ENCODE measurements around the gene XBP1.

XBP1 gene

DNA sequence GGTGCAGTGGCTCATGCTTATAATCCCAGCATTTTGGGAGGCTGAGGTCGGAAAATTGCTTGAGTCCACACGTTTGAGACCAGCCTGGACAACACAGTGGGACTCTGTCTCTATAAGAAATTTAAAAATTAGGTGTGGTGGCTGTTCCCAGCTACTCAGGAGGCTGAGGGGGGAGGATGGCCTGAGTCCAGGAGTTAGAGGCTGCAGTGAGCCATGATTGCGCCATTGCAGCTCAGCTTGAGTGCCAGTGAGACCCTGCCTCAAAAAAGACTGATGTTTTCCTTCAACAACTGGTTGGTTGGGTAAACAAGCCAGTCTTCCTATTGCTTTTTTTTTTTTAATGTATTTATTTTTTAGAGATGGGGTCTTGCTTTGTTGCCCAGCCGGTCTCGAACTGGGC, 9.2 kb downstream of the XBP1 start:
- Histone ChIP-seq H3F3A (ENCODE audit: low read depth) (peaks cover 31% of the 10 kb centered on the region), H2AFZ (ENCODE audit: low read length) (no peak overlapping the region), H3K9me3 (ENCODE audit: insufficient read depth, low read depth, low read length) (no peaks in the 10 kb centered on the region), H3K9me2 (replicated peaks; ENCODE audit: low read depth, low read length) (no peaks in the 10 kb centered on the region), H4K20me1 (ENCODE audit: insufficient read depth, low read length, poor library complexity, severe bottlenecking) (peaks cover 22% of the 10 kb centered on the region), H3K4me2 (ENCODE audit: low read depth, low read length, poor library complexity, severe bottlenecking) (peak overlapping the region; percentile 64), H3K4me3 (ENCODE audit: low read length, poor library complexity, severe bottlenecking) (no peak overlapping the region), H3K4me1 (ENCODE audit: insufficient read depth, low read length, poor library complexity, severe bottlenecking) (peaks cover 50% of the 10 kb centered on the region), H3K79me2 (ENCODE audit: insufficient read depth, low read length) (peaks cover 45% of the 10 kb centered on the region), H3K36me3 (ENCODE audit: insufficient read depth, low read length) (peaks cover 52% of the 10 kb centered on the region), H3K9ac (ENCODE audit: low read depth, low read length, poor library complexity, severe bottlenecking) (no peak overlapping the region), H3K27me3 (ENCODE audit: insufficient read depth, low read length, poor library complexity, severe bottlenecking) (no peaks in the 10 kb centered on the region)
- TF ChIP-seq, protein P1, sequence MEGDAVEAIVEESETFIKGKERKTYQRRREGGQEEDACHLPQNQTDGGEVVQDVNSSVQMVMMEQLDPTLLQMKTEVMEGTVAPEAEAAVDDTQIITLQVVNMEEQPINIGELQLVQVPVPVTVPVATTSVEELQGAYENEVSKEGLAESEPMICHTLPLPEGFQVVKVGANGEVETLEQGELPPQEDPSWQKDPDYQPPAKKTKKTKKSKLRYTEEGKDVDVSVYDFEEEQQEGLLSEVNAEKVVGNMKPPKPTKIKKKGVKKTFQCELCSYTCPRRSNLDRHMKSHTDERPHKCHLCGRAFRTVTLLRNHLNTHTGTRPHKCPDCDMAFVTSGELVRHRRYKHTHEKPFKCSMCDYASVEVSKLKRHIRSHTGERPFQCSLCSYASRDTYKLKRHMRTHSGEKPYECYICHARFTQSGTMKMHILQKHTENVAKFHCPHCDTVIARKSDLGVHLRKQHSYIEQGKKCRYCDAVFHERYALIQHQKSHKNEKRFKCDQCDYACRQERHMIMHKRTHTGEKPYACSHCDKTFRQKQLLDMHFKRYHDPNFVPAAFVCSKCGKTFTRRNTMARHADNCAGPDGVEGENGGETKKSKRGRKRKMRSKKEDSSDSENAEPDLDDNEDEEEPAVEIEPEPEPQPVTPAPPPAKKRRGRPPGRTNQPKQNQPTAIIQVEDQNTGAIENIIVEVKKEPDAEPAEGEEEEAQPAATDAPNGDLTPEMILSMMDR (conservative IDR thresholded peaks at IDR 0.05; ENCODE audit: low read length): no peak
- TF ChIP-seq EZH2phosphoT487 (IDR thresholded peaks at IDR 0.05; ENCODE audit: borderline replicate concordance): no peak

DNA sequence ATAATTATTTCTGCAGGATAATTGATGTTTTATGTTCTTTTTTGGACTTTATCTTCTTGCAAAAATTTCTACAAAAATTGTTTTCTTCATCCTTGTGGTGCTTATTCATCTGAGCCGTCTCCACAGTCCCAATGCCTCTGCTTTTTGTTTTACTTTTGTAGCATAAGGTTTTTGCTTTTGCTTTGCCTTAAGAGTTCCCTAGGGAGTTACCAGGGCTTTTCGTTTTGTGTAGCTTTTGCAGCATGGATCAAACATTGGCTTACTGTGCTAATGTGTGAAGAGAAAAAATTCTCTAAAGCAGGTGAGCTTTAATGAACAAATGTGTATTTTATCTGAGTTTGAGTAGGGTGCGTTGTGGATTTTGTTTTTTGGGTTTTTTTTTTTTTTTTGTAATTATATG, 11.8 kb downstream of the XBP1 start:
- H4K20me1 ChIP-seq (ENCODE audit: insufficient read depth, low read length, poor library complexity, severe bottlenecking): peaks cover 5% of the 10 kb centered on the region
- no peaks in the 10 kb centered on the region for H3K27me3 ChIP-seq (ENCODE audit: insufficient read depth, low read length, poor library complexity, severe bottlenecking)
- H3K9me3 ChIP-seq (ENCODE audit: insufficient read depth, low read depth, low read length): no peaks in the 10 kb centered on the region
- no peak for TF ChIP-seq EZH2phosphoT487 (IDR thresholded peaks at IDR 0.05; ENCODE audit: borderline replicate concordance)
- TF ChIP-seq, protein P1 (conservative IDR thresholded peaks at IDR 0.05; ENCODE audit: low read length): no peak
- H3K79me2 ChIP-seq (ENCODE audit: insufficient read depth, low read length): peaks cover 35% of the 10 kb centered on the region
- peaks cover 32% of the 10 kb centered on the region for H3K4me1 ChIP-seq (ENCODE audit: insufficient read depth, low read length, poor library complexity, severe bottlenecking)
- H3K9me2 ChIP-seq (replicated peaks; ENCODE audit: low read depth, low read length): no peaks in the 10 kb centered on the region
- H2AFZ ChIP-seq (ENCODE audit: low read length): no peak overlapping the region
- peaks cover 53% of the 10 kb centered on the region for H3K36me3 ChIP-seq (ENCODE audit: insufficient read depth, low read length)
- peaks cover 12% of the 10 kb centered on the region for H3F3A ChIP-seq (ENCODE audit: low read depth)
- no peak overlapping the region for H3K4me2 ChIP-seq (ENCODE audit: low read depth, low read length, poor library complexity, severe bottlenecking)
- H3K9ac ChIP-seq (ENCODE audit: low read depth, low read length, poor library complexity, severe bottlenecking): no peak overlapping the region
- no peak overlapping the region for H3K4me3 ChIP-seq (ENCODE audit: low read length, poor library complexity, severe bottlenecking)

DNA sequence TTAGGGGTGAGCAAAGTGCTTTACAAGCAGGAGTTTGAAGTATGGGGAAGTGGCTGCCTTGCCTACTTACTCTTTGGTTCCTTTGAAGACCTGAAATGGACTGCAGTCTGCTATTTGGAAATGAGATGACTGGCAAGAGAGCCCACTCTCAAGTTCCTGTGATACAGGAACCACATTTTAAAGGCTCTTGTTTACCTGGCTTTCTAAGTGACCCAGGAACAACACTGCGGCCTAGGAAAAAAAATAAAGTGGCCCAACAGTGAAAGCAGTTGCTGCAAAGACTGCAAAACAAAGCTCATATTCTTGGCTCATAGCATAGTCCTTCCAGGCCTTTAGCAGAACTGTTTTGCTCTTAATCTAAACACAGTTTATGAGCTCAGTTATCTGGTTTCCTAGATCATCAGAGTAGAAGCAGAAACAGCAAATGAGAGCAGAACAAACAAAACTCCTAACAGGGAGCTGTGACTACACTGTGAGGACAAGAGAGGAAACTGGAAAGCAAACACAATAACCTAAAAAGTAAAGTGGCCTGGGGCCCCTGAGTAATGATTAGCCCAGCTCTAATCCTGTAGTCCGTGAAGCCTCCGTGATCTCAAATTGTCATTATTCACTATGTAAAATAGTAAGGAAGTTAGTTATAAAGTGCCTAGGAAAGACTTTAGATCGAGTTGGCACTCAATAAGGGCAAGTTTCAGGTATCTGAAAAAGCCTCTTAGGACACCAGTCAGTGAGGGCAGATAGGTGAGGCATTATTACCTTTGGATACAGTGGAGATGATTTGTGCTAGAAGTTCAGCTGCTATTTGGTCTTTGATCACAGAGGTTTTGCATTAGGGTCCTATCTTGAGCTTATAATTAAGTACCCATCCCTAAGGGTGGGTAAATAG, 16.3 kb downstream of the XBP1 start:
- peak overlapping the region; percentile 8 for H3K4me2 ChIP-seq (ENCODE audit: low read depth, low read length, poor library complexity, severe bottlenecking)
- H4K20me1 ChIP-seq (ENCODE audit: insufficient read depth, low read length, poor library complexity, severe bottlenecking): peaks cover 13% of the 10 kb centered on the region
- peaks cover 72% of the 10 kb centered on the region for H3K36me3 ChIP-seq (ENCODE audit: insufficient read depth, low read length)
- H3K79me2 ChIP-seq (ENCODE audit: insufficient read depth, low read length): peaks cover 65% of the 10 kb centered on the region
- no peak overlapping the region for H2AFZ ChIP-seq (ENCODE audit: low read length)
- no peak overlapping the region for H3K4me3 ChIP-seq (ENCODE audit: low read length, poor library complexity, severe bottlenecking)
- H3K9me3 ChIP-seq (ENCODE audit: insufficient read depth, low read depth, low read length): no peaks in the 10 kb centered on the region
- peaks cover 27% of the 10 kb centered on the region for H3K4me1 ChIP-seq (ENCODE audit: insufficient read depth, low read length, poor library complexity, severe bottlenecking)
- H3K9me2 ChIP-seq (replicated peaks; ENCODE audit: low read depth, low read length): no peaks in the 10 kb centered on the region
- H3K27me3 ChIP-seq (ENCODE audit: insufficient read depth, low read length, poor library complexity, severe bottlenecking): no peaks in the 10 kb centered on the region
- no peak for TF ChIP-seq EZH2phosphoT487 (IDR thresholded peaks at IDR 0.05; ENCODE audit: borderline replicate concordance)
- TF ChIP-seq, protein P1 (conservative IDR thresholded peaks at IDR 0.05; ENCODE audit: low read length): no peak
- H3F3A ChIP-seq (ENCODE audit: low read depth): no peaks in the 10 kb centered on the region
- H3K9ac ChIP-seq (ENCODE audit: low read depth, low read length, poor library complexity, severe bottlenecking): peak overlapping the region; percentile 3

Measured in Loucy (cell line).